Nephron progenitor cell (in vitro differentiated cells): ENCODE results near the gene PPP4C.

Experiments used
- DNase-seq: peaks from one replicate; pipeline ENCODE4 v3.0.0; 2021
- H3K27ac Mint-ChIP-seq: 2 replicates; pipeline ENCODE4 v1.8.0; 2021; ENCODE audit warnings: mild to moderate bottlenecking, moderate library complexity, mixed read lengths
- H3K27me3 Mint-ChIP-seq: 2 replicates; pipeline ENCODE4 v1.8.0; 2021; ENCODE audit warnings: mild to moderate bottlenecking, low read depth, mixed read lengths; ENCODE audit not compliant: poor library complexity
- H3K36me3 Mint-ChIP-seq: 2 replicates; pipeline ENCODE4 v1.8.0; 2021; ENCODE audit warnings: low read depth, mixed read lengths
- H3K4me1 Mint-ChIP-seq: 2 replicates; pipeline ENCODE4 v1.8.0; 2021; ENCODE audit warnings: mixed read lengths
- H3K4me3 Mint-ChIP-seq: 2 replicates; pipeline ENCODE4 v1.8.0; 2021; ENCODE audit warnings: mild to moderate bottlenecking, moderate library complexity, mixed read lengths
- H3K9me3 Mint-ChIP-seq: 2 replicates; pipeline ENCODE4 v1.8.0; 2021; ENCODE audit warnings: mild to moderate bottlenecking, moderate library complexity, mixed read lengths
- TF ChIP-seq, protein P1 (sequence below): fragments of 200-600 bp; sonication (generic); IDR thresholded peaks from 2 replicates; pipeline ENCODE4 v1.5.0; 2021; ENCODE audit warnings: antibody characterized with exemption

Gene PPP4C

DNA sequence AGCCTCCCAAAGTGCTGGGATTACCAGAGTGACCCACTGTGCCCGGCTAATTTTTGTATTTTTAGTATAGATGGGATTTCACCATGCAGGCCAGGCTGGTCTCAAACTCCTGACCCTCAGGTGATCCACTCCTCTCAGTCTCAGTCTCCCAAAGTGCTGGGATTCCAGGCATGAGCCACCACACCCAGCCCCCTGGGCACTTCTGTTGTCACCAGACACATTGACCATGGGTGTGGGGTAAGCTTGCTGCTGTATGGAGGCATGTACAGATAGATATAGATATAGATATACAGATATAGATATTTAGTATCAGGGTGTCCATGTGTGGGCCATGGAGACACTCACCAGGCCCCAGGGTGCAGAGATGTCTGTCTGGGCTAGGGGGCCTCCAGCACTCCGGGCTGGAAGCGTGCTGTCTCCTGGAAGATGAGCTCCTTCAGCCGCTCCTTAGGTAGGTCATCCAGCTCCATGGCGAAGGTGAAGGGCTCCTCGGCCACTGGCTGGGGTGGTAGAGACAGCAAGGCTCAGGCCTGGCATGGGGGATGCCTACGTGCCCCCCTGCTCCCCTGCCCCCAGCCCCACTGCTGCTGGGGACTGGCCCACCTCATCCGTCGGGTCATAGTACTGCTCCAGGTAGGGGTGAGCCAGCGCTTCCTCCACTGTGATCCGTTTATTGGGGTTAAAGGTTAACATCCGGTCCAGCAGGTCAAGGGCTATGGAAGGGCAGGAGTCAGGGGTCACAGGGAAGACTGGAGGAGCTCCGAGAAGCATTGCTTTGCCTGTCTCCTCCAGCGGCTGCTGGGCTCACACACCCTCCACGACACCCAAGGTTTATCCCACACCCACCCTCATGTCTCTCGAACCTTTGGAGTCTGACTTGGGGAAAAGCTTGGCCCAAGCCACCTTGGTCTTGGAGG is 40.8 kb downstream of the PPP4C start:
- TF ChIP-seq, protein P1, sequence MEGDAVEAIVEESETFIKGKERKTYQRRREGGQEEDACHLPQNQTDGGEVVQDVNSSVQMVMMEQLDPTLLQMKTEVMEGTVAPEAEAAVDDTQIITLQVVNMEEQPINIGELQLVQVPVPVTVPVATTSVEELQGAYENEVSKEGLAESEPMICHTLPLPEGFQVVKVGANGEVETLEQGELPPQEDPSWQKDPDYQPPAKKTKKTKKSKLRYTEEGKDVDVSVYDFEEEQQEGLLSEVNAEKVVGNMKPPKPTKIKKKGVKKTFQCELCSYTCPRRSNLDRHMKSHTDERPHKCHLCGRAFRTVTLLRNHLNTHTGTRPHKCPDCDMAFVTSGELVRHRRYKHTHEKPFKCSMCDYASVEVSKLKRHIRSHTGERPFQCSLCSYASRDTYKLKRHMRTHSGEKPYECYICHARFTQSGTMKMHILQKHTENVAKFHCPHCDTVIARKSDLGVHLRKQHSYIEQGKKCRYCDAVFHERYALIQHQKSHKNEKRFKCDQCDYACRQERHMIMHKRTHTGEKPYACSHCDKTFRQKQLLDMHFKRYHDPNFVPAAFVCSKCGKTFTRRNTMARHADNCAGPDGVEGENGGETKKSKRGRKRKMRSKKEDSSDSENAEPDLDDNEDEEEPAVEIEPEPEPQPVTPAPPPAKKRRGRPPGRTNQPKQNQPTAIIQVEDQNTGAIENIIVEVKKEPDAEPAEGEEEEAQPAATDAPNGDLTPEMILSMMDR: no peak
- no peak for DNase-seq
- H3K27ac Mint-ChIP-seq: no peak overlapping the region
- H3K36me3 Mint-ChIP-seq: peaks cover 32% of the 10 kb centered on the region
- H3K9me3 Mint-ChIP-seq: no peaks in the 10 kb centered on the region
- H3K4me3 Mint-ChIP-seq: no peak overlapping the region
- peaks cover 13% of the 10 kb centered on the region for H3K4me1 Mint-ChIP-seq
- H3K27me3 Mint-ChIP-seq: peaks cover 3% of the 10 kb centered on the region

DNA sequence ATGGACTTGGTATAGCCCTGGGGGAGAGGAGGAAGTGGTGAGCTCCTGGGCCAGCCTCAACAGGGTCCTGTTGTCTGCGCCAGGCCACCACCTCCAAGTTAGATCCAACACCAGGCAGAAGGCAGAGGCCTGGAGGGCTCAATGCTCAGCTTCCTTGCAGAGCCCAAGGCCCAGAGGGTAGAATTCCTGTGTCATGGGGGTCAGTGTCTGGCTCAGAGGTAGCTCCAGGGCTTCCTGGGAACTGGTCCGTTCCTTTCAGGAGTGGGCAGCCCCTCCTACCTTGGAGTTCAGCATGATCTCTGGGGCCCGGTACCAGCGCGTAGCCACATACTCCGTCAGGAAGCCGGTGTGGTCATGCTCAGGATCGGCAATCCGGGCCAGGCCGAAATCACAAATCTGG is 42.0 kb downstream of the PPP4C start:
- Mint-ChIP-seq H3K27ac (no peak overlapping the region), H3K9me3 (no peaks in the 10 kb centered on the region), H3K4me1 (peaks cover 20% of the 10 kb centered on the region), H3K36me3 (peaks cover 30% of the 10 kb centered on the region), H3K4me3 (no peak overlapping the region), H3K27me3 (peaks cover 5% of the 10 kb centered on the region)
- DNase-seq: no peak
- TF ChIP-seq, protein P1: no peak

DNA sequence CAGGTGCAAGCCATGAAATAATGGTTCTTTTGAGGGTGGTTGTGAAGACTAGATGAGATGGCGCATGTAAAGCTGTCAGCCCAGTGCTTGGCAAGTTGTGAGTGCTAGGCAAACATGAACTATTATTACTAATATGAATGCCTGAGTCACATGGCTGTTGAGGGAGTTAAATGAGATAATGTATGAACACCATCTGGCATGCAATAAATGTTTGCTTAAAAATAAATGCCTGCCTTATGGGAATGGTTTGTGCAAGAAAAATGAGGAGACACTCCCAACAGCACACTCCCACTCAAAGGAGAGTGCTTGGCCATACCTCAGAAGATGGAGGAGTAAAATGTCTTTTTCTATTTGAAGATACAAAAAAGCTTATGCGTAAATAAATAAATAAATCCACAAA is 43.6 kb downstream of the PPP4C start:
- no peak overlapping the region for H3K4me3 Mint-ChIP-seq
- H3K36me3 Mint-ChIP-seq: peaks cover 30% of the 10 kb centered on the region

DNA sequence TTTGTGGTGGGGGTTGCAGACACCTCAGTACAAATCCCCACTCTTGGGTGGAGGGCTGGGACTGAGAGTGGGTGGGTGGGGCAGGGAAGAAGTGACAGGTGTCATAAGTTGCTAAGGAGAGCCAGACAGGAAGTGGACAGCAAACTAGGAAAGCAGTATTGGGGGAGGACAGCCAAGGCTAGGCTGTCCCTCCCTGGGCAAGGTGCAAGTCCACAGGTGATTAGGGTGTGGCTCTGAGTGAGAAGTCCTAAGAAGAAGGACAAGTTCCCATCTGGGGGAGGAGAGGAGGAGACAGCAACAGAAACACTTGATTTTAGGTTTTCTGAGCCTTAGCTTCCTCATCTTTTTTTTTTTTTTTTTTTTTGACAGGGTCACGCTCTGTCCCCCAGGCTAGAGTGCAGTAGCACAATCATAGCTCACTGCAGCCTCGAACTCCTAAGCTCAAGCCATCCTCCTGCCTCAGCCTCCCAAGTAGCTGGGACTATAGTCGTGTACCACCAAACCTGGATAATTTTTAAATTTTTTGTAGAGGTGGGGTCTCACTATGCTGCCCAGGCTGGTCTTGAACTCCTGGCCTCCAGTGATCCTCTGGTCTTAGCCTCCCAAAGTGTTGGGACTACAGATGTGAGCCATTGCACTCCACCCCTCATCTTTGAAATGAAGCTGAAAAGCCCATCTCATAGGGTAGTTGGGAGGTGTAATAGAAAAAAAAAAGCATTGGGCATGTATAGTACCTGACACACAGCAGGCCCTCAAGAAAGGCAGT is 44.7 kb downstream of the PPP4C start:
- Mint-ChIP-seq H3K27ac (no peak overlapping the region), H3K4me3 (peak overlapping the region; percentile 52), H3K4me1 (peaks cover 30% of the 10 kb centered on the region), H3K9me3 (no peaks in the 10 kb centered on the region), H3K36me3 (peaks cover 30% of the 10 kb centered on the region), H3K27me3 (peaks cover 7% of the 10 kb centered on the region)
- TF ChIP-seq, protein P1: no peak
- no peak for DNase-seq

More for the DNA sequence above, 43.6 kb downstream of the PPP4C start:
- H3K27ac Mint-ChIP-seq: peak overlapping the region; percentile 31
- DNase-seq: no peak
- peaks cover 27% of the 10 kb centered on the region for H3K4me1 Mint-ChIP-seq
- H3K27me3 Mint-ChIP-seq: peaks cover 5% of the 10 kb centered on the region
- H3K9me3 Mint-ChIP-seq: no peaks in the 10 kb centered on the region
- TF ChIP-seq, protein P1: no peak

DNA sequence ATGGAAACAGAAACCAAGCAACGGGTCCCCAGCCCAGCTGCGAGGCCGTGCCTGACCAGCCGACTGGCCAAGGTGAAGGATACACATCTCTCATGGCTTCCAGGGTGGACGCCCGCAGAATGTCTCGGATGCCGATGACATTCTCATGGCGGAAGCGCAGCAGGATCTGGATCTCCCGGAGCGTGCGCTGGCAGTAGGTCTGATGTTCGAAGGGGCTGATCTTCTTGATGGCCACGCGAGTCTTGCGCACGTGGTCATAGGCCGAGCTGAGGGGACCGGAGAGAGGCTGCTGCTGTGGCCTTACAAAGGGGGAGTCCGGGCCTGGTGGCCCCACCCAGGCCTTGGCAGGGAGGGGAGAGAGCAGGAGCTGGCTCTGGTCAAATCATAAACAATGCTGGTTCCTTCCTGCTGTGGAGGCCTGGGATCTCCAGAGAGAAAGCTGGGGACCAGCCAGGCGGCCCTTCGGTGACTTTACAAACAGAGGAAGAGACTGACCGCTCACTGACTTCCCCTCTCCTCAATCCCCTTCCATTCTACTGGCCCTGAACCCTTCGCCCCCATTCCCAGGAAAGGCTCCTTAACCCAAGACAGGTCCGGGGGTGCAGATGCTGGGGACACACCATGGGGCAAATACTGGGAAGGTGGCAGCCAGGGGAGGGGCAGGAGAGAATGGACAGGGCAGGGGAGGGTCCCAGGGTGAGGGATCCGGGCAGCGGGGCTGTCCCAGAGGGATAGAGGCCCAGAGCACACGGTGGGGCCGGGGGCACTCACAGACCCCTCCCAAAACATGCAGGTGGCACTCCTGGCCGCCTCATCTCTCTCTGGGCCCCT is 46.2 kb downstream of the PPP4C start:
- Mint-ChIP-seq H3K27ac (peak overlapping the region; percentile 97), H3K4me1 (peaks cover 35% of the 10 kb centered on the region), H3K9me3 (no peaks in the 10 kb centered on the region), H3K36me3 (peaks cover 30% of the 10 kb centered on the region), H3K27me3 (peaks cover 11% of the 10 kb centered on the region), H3K4me3 (peak overlapping the region; percentile 90)
- TF ChIP-seq, protein P1: no peak
- no peak for DNase-seq
